Prostate gland (tissue), 2 donors: ENCODE data around the gene OR10D3.

Experiments
- POLR2A ChIP-seq: fragments of 450-650 bp; IDR thresholded peaks from one replicate; pipeline ENCODE4 v1.6.1; 2016; ENCODE audit warnings: antibody characterized with exemption, mild to moderate bottlenecking
- TF ChIP-seq, protein P1 (sequence below), 4 experiments: fragments of 200-600 bp in 2 of 4; fragments of 450-650 bp in 2 of 4; sonication (generic) in 2 of 4; IDR thresholded peaks; 1 replicate in 3 of 4; 2 replicates in 1 of 4; pipeline ENCODE4 v1.5.1; 2016 to 2019; ENCODE audit warnings: antibody characterized with exemption in 4 of 4, mild to moderate bottlenecking in 2 of 4, moderate library complexity in 2 of 4

DNA sequence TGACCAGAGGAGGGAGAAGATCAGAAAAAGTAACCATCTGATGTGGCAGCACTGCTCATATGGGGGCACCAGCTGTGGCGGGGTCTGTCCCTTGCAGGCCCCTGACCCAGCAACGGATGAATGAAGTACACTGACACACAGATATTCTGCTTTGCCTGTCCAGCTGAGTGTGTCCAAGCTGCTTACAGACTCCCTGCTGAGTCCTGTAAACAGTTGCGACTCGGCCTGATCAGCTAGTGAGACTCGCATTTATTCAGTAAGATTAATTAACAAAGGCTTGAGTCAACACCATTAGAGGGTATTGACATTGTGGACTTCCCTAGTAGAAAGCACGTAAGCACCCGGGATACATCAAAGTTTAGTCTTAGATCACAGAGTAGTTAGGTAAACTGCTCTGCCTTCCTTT, 15.3 kb upstream of the OR10D3 start:
- no peak for TF ChIP-seq POLR2A
- TF ChIP-seq, protein P1, sequence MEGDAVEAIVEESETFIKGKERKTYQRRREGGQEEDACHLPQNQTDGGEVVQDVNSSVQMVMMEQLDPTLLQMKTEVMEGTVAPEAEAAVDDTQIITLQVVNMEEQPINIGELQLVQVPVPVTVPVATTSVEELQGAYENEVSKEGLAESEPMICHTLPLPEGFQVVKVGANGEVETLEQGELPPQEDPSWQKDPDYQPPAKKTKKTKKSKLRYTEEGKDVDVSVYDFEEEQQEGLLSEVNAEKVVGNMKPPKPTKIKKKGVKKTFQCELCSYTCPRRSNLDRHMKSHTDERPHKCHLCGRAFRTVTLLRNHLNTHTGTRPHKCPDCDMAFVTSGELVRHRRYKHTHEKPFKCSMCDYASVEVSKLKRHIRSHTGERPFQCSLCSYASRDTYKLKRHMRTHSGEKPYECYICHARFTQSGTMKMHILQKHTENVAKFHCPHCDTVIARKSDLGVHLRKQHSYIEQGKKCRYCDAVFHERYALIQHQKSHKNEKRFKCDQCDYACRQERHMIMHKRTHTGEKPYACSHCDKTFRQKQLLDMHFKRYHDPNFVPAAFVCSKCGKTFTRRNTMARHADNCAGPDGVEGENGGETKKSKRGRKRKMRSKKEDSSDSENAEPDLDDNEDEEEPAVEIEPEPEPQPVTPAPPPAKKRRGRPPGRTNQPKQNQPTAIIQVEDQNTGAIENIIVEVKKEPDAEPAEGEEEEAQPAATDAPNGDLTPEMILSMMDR (IDR thresholded peaks at IDR 0.05): no peak
